ENCODE results near the gene FBXL14. TPM values are rescaled to one million over a fixed set of nuclear protein-coding genes. Genes with fewer than 3 reads are reported as not detected.

The FBXL14 gene
- total RNA-seq, 4 donors from 2014 or later = 6.3 to 20.4 (median 12.7) TPM

DNA sequence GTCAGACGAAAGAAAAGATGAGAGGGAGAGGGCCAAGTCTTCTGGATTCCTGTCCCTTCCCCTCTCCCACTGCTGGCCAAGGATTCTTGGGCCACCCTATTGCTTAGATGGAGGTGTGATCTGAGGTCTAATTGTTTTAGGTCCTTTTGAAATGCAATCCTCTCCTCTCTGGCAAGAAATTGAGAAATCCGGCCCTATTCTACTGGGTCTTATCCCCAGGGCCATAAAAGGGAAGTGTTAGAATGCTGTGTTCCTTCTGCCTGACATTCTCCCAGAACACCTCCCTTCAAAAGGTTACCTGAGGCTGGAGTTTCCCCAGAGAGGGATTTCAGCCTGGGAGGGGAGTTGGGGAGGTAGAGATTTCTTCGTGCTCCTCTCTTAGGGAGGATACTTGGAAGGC, 39.1 kb upstream of the FBXL14 start:
- Histone ChIP-seq H3K27ac (no peak overlapping the region), H3K36me3 (no peaks in the 10 kb centered on the region), H3K4me1 (peaks cover 4 to 23% (median 9%) of the 10 kb centered on the region in 4 donors), H3K27me3 (no peaks in the 10 kb centered on the region), H3K9me3 (no peaks in the 10 kb centered on the region), H3K4me3 (no peak overlapping the region)
- no peak for DNase-seq
- no peak for TF ChIP-seq POLR2A (IDR thresholded peaks at IDR 0.05)
- TF ChIP-seq, protein P1, sequence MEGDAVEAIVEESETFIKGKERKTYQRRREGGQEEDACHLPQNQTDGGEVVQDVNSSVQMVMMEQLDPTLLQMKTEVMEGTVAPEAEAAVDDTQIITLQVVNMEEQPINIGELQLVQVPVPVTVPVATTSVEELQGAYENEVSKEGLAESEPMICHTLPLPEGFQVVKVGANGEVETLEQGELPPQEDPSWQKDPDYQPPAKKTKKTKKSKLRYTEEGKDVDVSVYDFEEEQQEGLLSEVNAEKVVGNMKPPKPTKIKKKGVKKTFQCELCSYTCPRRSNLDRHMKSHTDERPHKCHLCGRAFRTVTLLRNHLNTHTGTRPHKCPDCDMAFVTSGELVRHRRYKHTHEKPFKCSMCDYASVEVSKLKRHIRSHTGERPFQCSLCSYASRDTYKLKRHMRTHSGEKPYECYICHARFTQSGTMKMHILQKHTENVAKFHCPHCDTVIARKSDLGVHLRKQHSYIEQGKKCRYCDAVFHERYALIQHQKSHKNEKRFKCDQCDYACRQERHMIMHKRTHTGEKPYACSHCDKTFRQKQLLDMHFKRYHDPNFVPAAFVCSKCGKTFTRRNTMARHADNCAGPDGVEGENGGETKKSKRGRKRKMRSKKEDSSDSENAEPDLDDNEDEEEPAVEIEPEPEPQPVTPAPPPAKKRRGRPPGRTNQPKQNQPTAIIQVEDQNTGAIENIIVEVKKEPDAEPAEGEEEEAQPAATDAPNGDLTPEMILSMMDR (IDR thresholded peaks at IDR 0.05) = no peak

DNA sequence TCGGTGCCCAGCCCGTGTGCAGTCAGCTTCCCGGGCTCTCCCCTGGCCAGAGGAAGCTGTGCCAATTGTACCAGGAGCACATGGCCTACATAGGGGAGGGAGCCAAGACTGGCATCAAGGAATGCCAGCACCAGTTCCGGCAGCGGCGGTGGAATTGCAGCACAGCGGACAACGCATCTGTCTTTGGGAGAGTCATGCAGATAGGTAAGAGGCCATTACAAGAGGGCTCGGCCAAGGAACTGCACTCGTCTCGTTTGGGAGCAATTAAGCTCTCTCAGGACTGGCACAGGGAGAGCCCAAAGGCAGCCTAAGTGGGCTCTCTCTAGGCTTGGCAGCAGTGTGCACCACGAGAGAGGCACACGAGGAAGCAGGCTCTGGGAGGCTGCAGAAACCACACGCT, 38.3 kb upstream of the FBXL14 start:
- DNase-seq = no peak
- Histone ChIP-seq H3K27me3 (no peaks in the 10 kb centered on the region), H3K36me3 (no peaks in the 10 kb centered on the region), H3K27ac (no peak overlapping the region), H3K4me3 (no peak overlapping the region), H3K4me1 (peaks cover 4 to 23% (median 9%) of the 10 kb centered on the region in 4 donors), H3K9me3 (no peaks in the 10 kb centered on the region)
- TF ChIP-seq, protein P1 (IDR thresholded peaks at IDR 0.05) = no peak
- no peak for TF ChIP-seq POLR2A (IDR thresholded peaks at IDR 0.05)

DNA sequence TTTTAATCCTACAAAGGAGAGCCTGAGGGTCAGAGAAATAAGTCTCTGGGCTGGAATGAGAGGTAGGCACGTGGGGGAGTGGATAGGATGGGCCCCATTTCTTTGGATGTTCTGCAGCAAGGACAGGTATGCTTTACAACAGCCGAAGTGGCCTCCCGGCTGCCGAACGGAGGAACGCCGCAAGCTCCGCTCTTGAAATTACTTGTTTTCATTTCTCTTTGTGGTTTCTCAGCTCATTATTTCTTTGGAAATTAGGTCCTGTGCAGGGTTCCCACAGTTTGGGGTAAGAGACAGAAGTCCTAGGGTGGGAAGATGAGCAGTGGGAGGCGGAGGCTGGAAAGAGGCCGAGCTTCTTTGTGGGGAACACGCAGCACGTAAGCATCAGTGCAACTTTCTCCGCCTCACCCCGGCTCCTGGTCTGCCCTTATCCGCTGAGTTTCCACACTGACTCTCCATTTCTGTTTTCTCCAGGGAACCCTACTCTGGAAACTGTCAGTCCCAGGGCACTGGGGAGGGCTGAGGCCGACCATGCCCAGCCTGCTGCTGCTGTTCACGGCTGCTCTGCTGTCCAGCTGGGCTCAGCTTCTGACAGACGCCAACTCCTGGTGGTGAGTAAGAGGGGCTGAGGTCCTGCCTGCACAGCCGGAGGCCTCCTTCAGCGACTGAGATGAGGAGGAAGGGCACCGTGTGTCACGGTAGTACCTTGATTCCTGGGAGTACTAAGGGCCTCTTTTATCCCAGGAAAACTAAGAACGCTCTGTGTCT, 36.6 kb upstream of the FBXL14 start:
- Histone ChIP-seq H3K4me1 (peaks cover 4 to 23% (median 9%) of the 10 kb centered on the region in 4 donors), H3K27ac (no peak overlapping the region), H3K4me3 (peak overlapping the region in 3 of 4 donors; percentile 47 to 62 (median 58)), H3K9me3 (no peaks in the 10 kb centered on the region), H3K27me3 (no peaks in the 10 kb centered on the region), H3K36me3 (no peaks in the 10 kb centered on the region)
- TF ChIP-seq, protein P1 (IDR thresholded peaks at IDR 0.05) = no peak
- DNase-seq = no peak

DNA sequence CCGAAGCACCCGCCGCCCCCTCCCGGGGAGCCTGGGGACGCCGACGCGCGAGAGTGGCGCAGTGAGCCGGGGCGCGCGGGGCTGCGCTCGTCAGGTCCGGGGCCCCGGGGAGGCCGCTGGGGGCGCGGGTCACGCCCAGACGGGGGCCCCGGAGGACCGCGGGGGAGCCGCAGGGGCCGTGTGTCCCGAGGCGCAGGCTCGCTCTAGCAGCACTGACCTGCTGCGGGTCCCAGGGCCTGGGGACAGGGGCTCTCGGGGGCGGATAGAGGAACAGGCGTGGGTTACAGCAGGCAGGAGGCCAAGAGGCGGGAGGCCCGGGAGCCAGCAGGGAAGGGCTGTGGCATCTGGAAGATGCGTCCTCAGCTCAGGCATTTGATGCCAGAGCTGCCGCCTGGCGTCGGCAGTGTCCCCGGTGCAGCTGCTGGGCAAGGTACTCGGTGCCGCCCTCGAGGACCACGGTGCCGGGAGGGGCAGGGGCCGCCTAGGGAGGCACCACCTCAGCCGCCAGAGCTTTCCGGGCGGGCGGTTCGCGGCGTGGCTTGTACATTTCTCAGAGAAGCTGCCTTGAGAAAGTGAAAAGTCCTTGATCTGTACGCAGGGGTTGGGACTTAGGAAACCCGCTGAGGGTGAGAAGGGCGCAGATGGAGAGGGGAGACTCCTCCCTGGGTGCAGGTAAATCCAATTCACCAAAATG, 35.9 kb upstream of the FBXL14 start:
- Histone ChIP-seq H3K9me3 (no peaks in the 10 kb centered on the region), H3K4me1 (peaks cover 4 to 23% (median 9%) of the 10 kb centered on the region in 4 donors), H3K27me3 (no peaks in the 10 kb centered on the region), H3K27ac (peak overlapping the region in 1 of 4 donors; percentile 32), H3K36me3 (no peaks in the 10 kb centered on the region), H3K4me3 (peak overlapping the region; percentile 19 to 62 (median 52))
- TF ChIP-seq, protein P1 (IDR thresholded peaks at IDR 0.05) = peak in 2 of 6 experiments; percentile 23 to 34
- no peak for TF ChIP-seq POLR2A (IDR thresholded peaks at IDR 0.05)
- DNase-seq = peak in 2 of 3 donors; percentile 61 to 78

DNA sequence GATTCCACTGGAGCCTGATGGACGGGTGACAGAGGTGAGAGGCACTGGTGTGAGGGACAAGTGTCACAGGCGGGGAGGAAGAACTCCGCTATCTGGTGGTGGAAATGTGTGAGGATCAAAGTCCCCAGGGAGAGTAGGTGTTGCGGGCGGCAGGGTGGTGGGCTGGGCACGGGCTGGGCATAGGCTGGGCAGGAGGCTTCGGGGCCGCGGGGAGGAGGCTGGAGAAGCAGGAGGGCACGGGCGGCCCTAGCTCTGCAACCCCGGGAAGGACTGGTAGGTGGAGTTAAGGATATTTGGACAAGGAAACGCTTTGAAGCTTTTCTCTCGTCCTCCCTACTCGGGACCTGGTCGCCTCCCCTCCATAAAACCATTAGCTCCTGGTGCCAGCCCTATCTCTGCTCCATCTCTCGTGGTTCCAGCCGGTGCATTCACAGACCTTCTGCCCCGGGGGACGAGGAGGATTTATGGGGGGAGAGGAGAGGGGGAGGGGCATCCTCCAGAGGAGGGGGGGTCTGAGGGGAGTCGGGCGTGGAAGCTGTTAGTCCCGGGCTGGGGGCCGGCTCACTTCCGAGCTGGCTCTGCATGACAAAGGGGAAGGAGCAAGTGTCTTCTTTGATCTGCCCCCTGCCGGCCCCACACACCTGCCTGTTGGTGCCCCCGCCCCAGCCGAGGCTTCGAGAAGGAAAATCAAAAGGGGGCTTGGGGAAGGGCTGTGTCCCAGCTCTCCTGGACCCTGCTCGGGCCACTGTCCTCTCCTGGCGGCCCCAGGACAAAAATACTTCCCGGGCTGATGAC, 35.2 kb upstream of the FBXL14 start:
- H3K9me3 ChIP-seq = no peaks in the 10 kb centered on the region
- no peaks in the 10 kb centered on the region for H3K27me3 ChIP-seq
- H3K36me3 ChIP-seq = no peaks in the 10 kb centered on the region
- peak overlapping the region in 1 of 4 donors; percentile 32 for H3K27ac ChIP-seq
- DNase-seq = peak in 2 of 3 donors; percentile 23 to 66
- peak overlapping the region; percentile 19 to 62 (median 52) for H3K4me3 ChIP-seq
- H3K4me1 ChIP-seq = peaks cover 4 to 26% (median 9%) of the 10 kb centered on the region in 4 donors
- TF ChIP-seq, protein P1 (IDR thresholded peaks at IDR 0.05) = no peak
